GM10266 (cell line): ENCODE data around the gene RPL21.
"Not testable (repeated sequence)": the region's sequence is repeated elsewhere in the genome, so short reads cannot be mapped to it uniquely, and the experiment has no call there.

Experiments
- DNase-seq: peaks from one replicate; pipeline ENCODE4 v3.0.0; 2012; ENCODE audit errors: extremely low spot score
- CTCF ChIP-seq: IDR thresholded peaks from 2 replicates; pipeline ENCODE4 v1.5.1; 2012; ENCODE audit warnings: mild to moderate bottlenecking, low read depth; ENCODE audit not compliant: control insufficient read depth, insufficient read depth; ENCODE audit errors: missing control alignments

Gene RPL21

GRCh38 chr13:27280009-27280656 lies 28.8 kb downstream of the RPL21 start:
- TF ChIP-seq CTCF = no peak
- no peak for DNase-seq

- DNase-seq = no peak
- no peak for TF ChIP-seq CTCF
These were observed 29.5 kb downstream of the RPL21 start for GRCh38 chr13:27280841-27281240.

- peak; percentile 6 for TF ChIP-seq CTCF
- DNase-seq = no peak
These were observed 30.1 kb downstream of the RPL21 start for GRCh38 chr13:27281420-27281819.

GRCh38 chr13:27283906-27284493 lies 32.6 kb downstream of the RPL21 start:
- no peak for DNase-seq
- peak; percentile 54 for TF ChIP-seq CTCF

- no peak for TF ChIP-seq CTCF
- DNase-seq = no peak
These were observed 37.0 kb downstream of the RPL21 start for GRCh38 chr13:27288392-27288791.

GRCh38 chr13:27289011-27289665 lies 37.8 kb downstream of the RPL21 start:
- TF ChIP-seq CTCF = no peak
- no peak for DNase-seq

- TF ChIP-seq CTCF = no peak
- no peak for DNase-seq
These were observed 39.4 kb downstream of the RPL21 start for GRCh38 chr13:27290715-27291114.

- DNase-seq = not testable (repeated sequence)
These were observed 40.6 kb downstream of the RPL21 start for GRCh38 chr13:27291967-27292366.
